RPMI8226 (cell line): ENCODE data around the gene NAPSA.
A peak's percentile ranks its signal among the peaks of the same experiment; 100 is the strongest.
"Not testable (repeated sequence)": the region's sequence is repeated elsewhere in the genome, so short reads cannot be mapped to it uniquely, and the experiment has no call there.

Source experiments
- DNase-seq: peaks from one replicate; pipeline ENCODE4 v3.0.0-alpha.2; 2015

NAPSA gene

DNA sequence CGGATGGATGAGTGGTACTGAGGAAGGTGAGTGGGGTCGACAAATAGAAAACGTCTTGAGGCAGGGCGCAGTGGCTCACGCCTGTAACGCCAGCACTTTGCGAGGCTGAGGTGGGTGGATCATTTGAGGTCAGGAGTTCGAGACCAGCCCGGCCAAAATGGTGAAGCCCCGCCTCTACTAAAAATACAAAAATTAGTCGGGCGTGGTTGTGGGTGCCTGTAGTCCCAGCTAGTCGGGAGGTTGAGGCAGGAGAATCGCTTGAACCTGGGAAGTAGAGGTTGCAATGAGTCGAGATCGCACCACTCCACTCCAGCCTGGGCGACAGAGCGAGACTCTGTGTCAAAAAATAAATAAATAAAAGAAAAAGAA is 35.5 kb downstream of the NAPSA start:
- not testable (repeated sequence) for DNase-seq

- peak; percentile 34 for DNase-seq
These were observed 36.1 kb downstream of the NAPSA start, which contains the start of gene KCNC3 for GRCh38 chr19:50329146-50329925. KCNC3 (minus strand) TSS chr19:50329377; CDS start chr19:50329082, 295 bp downstream.

DNA sequence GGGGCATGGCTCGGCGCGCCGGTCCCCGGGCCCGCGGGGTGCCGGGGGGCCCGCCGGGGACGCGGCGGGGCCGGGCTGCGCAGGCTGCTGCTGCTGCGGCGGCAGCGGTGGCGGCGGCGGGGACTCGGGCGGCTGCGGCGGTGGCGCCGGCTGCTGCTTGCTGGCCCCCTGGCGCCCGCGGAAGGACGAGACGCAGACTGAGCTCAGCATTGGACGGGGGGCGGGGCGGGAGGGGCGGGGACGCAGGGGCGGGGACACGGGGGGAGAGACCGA is 36.6 kb downstream of the NAPSA start:
- DNase-seq = no peak

- DNase-seq = no peak
These were observed 37.1 kb downstream of the NAPSA start for GRCh38 chr19:50328224-50328872.

GRCh38 chr19:50327461-50328223 is 37.8 kb downstream of the NAPSA start:
- no peak for DNase-seq

DNA sequence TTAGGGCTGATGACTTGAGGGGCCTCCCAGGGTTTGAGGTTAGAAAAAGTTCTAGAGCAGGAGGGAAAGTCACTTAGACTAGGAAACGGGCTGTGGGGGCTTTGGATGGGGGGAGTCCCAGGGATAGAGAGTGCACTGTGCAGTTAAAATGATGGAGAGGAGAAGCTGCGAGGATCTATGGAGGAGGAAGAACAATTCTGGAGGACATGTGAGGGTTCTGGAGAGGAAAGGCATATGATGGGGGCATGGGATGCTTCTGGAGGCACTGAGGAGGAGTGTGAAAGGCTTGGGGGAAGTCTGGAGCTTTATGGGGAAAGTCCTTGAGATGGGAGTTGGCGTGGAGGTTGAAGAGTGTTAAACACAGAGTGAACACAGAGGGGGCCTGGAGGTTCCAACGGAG is 38.4 kb downstream of the NAPSA start:
- no peak for DNase-seq

- DNase-seq = no peak
These were observed 39.3 kb downstream of the NAPSA start for GRCh38 chr19:50326101-50326664.

DNA sequence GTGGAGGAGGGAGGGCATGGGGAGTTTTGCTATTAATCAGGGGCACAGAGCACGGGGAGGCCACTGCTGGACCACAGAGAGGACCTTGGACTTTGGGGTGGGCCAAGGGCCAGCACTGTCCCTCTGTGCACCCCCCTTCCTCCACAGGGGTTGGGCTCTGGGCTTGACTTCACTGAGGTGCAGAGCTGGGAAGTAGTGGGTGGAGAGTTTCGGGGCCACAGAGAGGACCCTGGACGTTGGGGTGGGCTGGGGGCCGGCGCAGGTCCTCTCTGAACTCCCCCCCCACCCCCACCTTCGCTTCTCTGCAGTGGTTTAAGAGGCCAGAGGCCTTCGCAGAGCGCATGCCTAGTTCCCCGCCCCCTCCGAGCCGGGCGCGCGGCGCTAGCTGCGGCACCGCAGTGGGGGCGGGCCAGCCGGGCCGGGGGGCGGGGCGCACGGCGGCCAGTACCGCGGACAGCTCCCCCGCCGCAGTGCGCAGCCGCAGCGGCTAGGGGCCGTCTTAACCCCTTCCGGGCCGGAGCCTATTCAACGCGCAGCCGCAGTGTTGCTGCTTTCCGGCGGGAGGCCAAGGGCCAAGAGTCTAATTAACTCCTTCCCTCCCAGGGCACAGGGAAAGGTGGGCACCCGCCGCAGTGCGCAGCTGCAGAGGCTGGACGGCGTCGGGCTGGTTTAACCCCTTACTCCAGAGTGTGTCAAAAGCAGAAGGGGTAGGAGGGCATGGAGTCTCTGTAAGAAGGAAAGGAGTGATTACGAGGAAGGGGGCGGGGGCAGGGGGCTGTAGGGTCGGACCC is 39.9 kb downstream of the NAPSA start:
- DNase-seq = peak; percentile 86

GRCh38 chr19:50324331-50324730 is 41.1 kb downstream of the NAPSA start:
- DNase-seq = no peak

DNA sequence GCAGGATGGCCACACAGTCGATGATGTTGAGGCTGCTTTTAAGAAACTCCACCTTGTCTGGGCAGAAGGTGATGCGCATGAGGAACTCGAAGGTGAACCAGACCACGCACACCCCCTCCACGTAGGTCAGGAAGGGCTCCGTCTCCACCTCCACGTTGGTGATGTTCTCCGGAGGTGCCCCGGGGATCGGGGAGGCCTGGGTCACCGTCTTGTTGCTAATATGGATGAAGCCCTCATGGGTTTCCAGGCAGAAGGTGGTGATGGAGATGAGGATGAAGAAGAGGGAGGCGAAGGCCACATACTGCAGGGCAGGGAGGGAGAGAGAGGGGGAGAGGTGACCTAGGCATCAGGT is 41.7 kb downstream of the NAPSA start:
- no peak for DNase-seq

- no peak for DNase-seq
These were observed 42.3 kb downstream of the NAPSA start for GRCh38 chr19:50322931-50323781.

DNA sequence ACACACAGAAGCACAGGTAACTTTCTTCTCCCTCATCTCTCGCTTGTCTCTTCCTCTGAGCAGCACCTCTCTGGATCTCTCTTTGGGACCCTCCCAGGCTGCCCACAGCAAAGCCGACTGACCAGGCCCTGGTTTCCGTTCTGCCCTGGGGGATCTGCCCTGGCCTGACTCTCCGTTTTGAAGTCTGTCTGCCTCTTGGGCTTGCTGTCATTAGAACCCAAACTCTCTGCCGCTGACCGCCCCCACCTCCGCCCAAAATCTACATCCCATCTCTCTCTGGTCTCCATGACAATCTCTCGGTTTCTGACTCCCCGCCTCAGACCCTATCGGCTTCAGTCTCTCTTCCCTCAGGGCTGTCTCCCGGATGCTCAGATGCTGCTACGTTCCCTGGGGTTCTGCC is 43.2 kb downstream of the NAPSA start:
- no peak for DNase-seq

- no peak for DNase-seq
These were observed 43.6 kb downstream of the NAPSA start for GRCh38 chr19:50321831-50322230.

DNA sequence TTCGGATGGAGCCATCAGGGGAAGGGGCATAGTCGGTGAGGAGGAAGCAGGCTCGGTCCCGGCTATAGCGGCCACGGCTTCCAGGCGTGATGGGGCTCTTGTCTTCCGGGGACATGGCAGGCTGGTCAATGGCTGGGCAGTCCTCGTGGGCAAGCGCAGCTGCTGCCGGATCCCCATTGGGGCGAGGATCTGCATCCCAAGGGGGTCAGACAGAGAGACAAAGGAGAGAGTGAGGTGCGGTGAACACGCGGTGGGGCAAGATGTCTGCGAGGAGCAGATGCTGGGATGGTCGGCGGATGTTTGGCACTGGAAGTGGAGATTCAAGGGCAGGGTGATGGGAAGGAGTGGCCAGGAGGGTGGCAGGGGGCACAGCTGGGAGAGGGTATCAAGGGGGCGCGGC is 44.8 kb downstream of the NAPSA start:
- DNase-seq = no peak

GRCh38 chr19:50320051-50320450 is 45.4 kb downstream of the NAPSA start:
- DNase-seq = no peak

- DNase-seq = no peak
These were observed 46.3 kb downstream of the NAPSA start for GRCh38 chr19:50319156-50319555.

- DNase-seq = no peak
These were observed 47.0 kb downstream of the NAPSA start for GRCh38 chr19:50318438-50318837.

- no peak for DNase-seq
These were observed 48.3 kb downstream of the NAPSA start for GRCh38 chr19:50317115-50317514.

- DNase-seq = no peak
These were observed 49.5 kb downstream of the NAPSA start for GRCh38 chr19:50315773-50316448.

GRCh38 chr19:50314724-50315708 is 50.4 kb downstream of the NAPSA start:
- DNase-seq = no peak
